ENCODE measurements around the gene SRM. TPM values are rescaled to one million over a fixed set of nuclear protein-coding genes. Genes with fewer than 3 reads are reported as not detected.
"Not testable (repeated sequence)": the region's sequence is repeated elsewhere in the genome, so short reads cannot be mapped to it uniquely, and the experiment has no call there.

Gene SRM
- total RNA-seq, 4 donors from 2014 or later = 21.7 to 79.8 (median 40.6) TPM

- no peaks in the 10 kb centered on the region for H3K9me3 ChIP-seq
- WGBS, 2 donors = 82 to 85% methylated on average over 2 of the region's 2 CpGs
- no peak for DNase-seq
- intact Hi-C loops (cut with DNase I) = no loop called here
- TF ChIP-seq POLR2A (IDR thresholded peaks at IDR 0.05) (no peak), CTCF (IDR thresholded peaks at IDR 0.05) (no peak)
- no peaks in the 10 kb centered on the region for H3K27me3 ChIP-seq
- H3K4me1 ChIP-seq = peaks cover 0 to 25% (median 0%) of the 10 kb centered on the region in 3 donors
- H3K27ac ChIP-seq = no peak overlapping the region
- peaks cover 24 to 97% (median 41%) of the 10 kb centered on the region in 3 donors for H3K36me3 ChIP-seq
- H3K4me3 ChIP-seq = no peak overlapping the region
Measured at GRCh38 chr1:11078631-11079030, 18.8 kb upstream of the SRM start.

- H3K36me3 ChIP-seq = peaks cover 42 to 100% (median 60%) of the 10 kb centered on the region in 3 donors
- WGBS, 2 donors = 77 to 86% methylated on average over 3 to 7 of the region's 7 CpGs
- peaks cover 0 to 17% (median 0%) of the 10 kb centered on the region in 3 donors for H3K4me1 ChIP-seq
- H3K27ac ChIP-seq; DNase-seq; H3K27me3 ChIP-seq; H3K4me3 ChIP-seq; H3K9me3 ChIP-seq; intact Hi-C loops (cut with DNase I): not testable (repeated sequence)
Measured at GRCh38 chr1:11073398-11073797, 13.6 kb upstream of the SRM start.

- Histone ChIP-seq H3K36me3 (peaks cover 52 to 100% (median 66%) of the 10 kb centered on the region in 3 donors), H3K9me3 (no peaks in the 10 kb centered on the region), H3K27me3 (no peaks in the 10 kb centered on the region), H3K4me1 (peaks cover 0 to 17% (median 0%) of the 10 kb centered on the region in 3 donors), H3K4me3 (no peak overlapping the region), H3K27ac (no peak overlapping the region)
- 70 to 73% methylated on average over 8 to 11 of the region's 13 CpGs for WGBS, 2 donors
- TF ChIP-seq CTCF (IDR thresholded peaks at IDR 0.05) (no peak), POLR2A (IDR thresholded peaks at IDR 0.05) (no peak)
- intact Hi-C loops (cut with DNase I) = no loop called here
- DNase-seq = no peak
Measured at GRCh38 chr1:11072216-11072917, 12.5 kb upstream of the SRM start.

- H3K4me3 ChIP-seq = no peak overlapping the region
- intact Hi-C loops (cut with DNase I) = no loop called here
- peaks cover 48 to 100% (median 63%) of the 10 kb centered on the region in 3 donors for H3K36me3 ChIP-seq
- H3K27me3 ChIP-seq = no peaks in the 10 kb centered on the region
- WGBS, 2 donors = 57 to 71% methylated on average over 14 to 15 of the region's 15 CpGs
- peaks cover 0 to 17% (median 0%) of the 10 kb centered on the region in 3 donors for H3K4me1 ChIP-seq
- H3K9me3 ChIP-seq = no peaks in the 10 kb centered on the region
- no peak for DNase-seq
- H3K27ac ChIP-seq = no peak overlapping the region
- no peak for TF ChIP-seq CTCF (IDR thresholded peaks at IDR 0.05)
- no peak for TF ChIP-seq POLR2A (IDR thresholded peaks at IDR 0.05)
Measured at GRCh38 chr1:11071463-11072215, 11.8 kb upstream of the SRM start.

- H3K4me3 ChIP-seq = no peak overlapping the region
- no peaks in the 10 kb centered on the region for H3K27me3 ChIP-seq
- H3K36me3 ChIP-seq = peaks cover 40 to 100% (median 64%) of the 10 kb centered on the region in 3 donors
- no peak for DNase-seq
- 73 to 74% methylated on average over 5 to 7 of the region's 11 CpGs for WGBS, 2 donors
- no peaks in the 10 kb centered on the region for H3K9me3 ChIP-seq
- no peak overlapping the region for H3K27ac ChIP-seq
- TF ChIP-seq CTCF (IDR thresholded peaks at IDR 0.05) = no peak
- no peak for TF ChIP-seq POLR2A (IDR thresholded peaks at IDR 0.05)
- peaks cover 0 to 17% (median 0%) of the 10 kb centered on the region in 3 donors for H3K4me1 ChIP-seq
- intact Hi-C loops (cut with DNase I) = no loop called here
Measured at GRCh38 chr1:11070876-11071275, 11.1 kb upstream of the SRM start.
